ENCODE data around the gene HECTD4.

- TF ChIP-seq POLR2A (IDR thresholded peaks at IDR 0.05) (no peak), CTCF (IDR thresholded peaks at IDR 0.05) (no peak)
Measured at GRCh38 chr12:112361271-112361670, 21.0 kb downstream of the HECTD4 start.

Data from body of pancreas (tissue), 4 donors.